Posterior cingulate gyrus (tissue), 11 donors: Measurements from ENCODE around the gene HDDC2.

ENCODE experiments used
- DNase-seq, 10 donors: peaks; one replicate each; pipeline versions ENCODE4 v3.0.0 to v3.0.0-alpha.2; 2020 to 2021; ENCODE audit warnings: mixed read lengths in 3 of 10
- intact Hi-C: fragments of 100-400 bp; cut with DNase I; formaldehyde crosslinking; loops from one replicate; pipeline ENCODE4 v1.15.1; 2023

HDDC2 gene

GRCh38 chr6:125301435-125302391 lies at the start of gene HDDC2:
Gene HDDC2 (minus strand): TSS chr6:125301967. CDS start chr6:125301932, 35 bp downstream.
- intact Hi-C loops, result loop anchor here (10.0 kb wide), 2 partner anchors 337 to 427 kb away; partner anchors contain the start of gene RNF217
- peak; percentile 35 to 91 (median 53) for DNase-seq

- no peak for DNase-seq
- intact Hi-C loops, result no loop called here
Observed at GRCh38 chr6:125346926-125347563, 45.3 kb upstream of the HDDC2 start.

GRCh38 chr6:125346201-125346925 lies 44.6 kb upstream of the HDDC2 start:
- intact Hi-C loops, result no loop called here
- no peak for DNase-seq

- no peak for DNase-seq
- intact Hi-C loops, result no loop called here
Observed at GRCh38 chr6:125341460-125341859, 39.7 kb upstream of the HDDC2 start.

GRCh38 chr6:125340991-125341390 lies 39.2 kb upstream of the HDDC2 start:
- intact Hi-C loops, result no loop called here
- DNase-seq, result no peak

GRCh38 chr6:125340175-125340835 lies 38.5 kb upstream of the HDDC2 start:
- no peak for DNase-seq
- intact Hi-C loops, result no loop called here

GRCh38 chr6:125339653-125340052 lies 37.9 kb upstream of the HDDC2 start:
- intact Hi-C loops, result no loop called here
- DNase-seq, result no peak

- DNase-seq, result no peak
- intact Hi-C loops, result no loop called here
Observed at GRCh38 chr6:125338381-125338780, 36.6 kb upstream of the HDDC2 start.

- intact Hi-C loops, result no loop called here
Observed at GRCh38 chr6:125337706-125338105, 35.9 kb upstream of the HDDC2 start.

GRCh38 chr6:125332664-125333063 lies 30.9 kb upstream of the HDDC2 start:
- intact Hi-C loops, result no loop called here
- no peak for DNase-seq

More at GRCh38 chr6:125337706-125338105, 35.9 kb upstream of the HDDC2 start:
- DNase-seq, result no peak

- intact Hi-C loops, result no loop called here
- no peak for DNase-seq
Observed at GRCh38 chr6:125325586-125325985, 23.8 kb upstream of the HDDC2 start.

- DNase-seq, result no peak
- intact Hi-C loops, result no loop called here
Observed at GRCh38 chr6:125323376-125323775, 21.6 kb upstream of the HDDC2 start.

- peak; percentile 62 to 96 (median 78) for DNase-seq
Observed at GRCh38 chr6:125316621-125317020, 14.9 kb upstream of the HDDC2 start.

GRCh38 chr6:125315548-125315947 lies 13.8 kb upstream of the HDDC2 start:
- DNase-seq, result no peak
- intact Hi-C loops, result loop anchor here (10.0 kb wide), 1 partner anchor 269 kb away; no protein-coding TSS in a partner anchor

More at GRCh38 chr6:125316621-125317020, 14.9 kb upstream of the HDDC2 start:
- intact Hi-C loops, result loop anchor here (10.0 kb wide), 1 partner anchor 268 kb away; no protein-coding TSS in a partner anchor

GRCh38 chr6:125314009-125314581 lies 12.3 kb upstream of the HDDC2 start:
- intact Hi-C loops, result loop anchor here (1.0 to 10.0 kb wide), 4 partner anchors 271 to 663 kb away; no protein-coding TSS in a partner anchor
- DNase-seq, result peak; percentile 28 to 94 (median 66)

GRCh38 chr6:125312950-125313349 lies 11.2 kb upstream of the HDDC2 start:
- intact Hi-C loops, result loop anchor here (5.0 to 10.0 kb wide), 3 partner anchors 272 to 664 kb away; no protein-coding TSS in a partner anchor
- DNase-seq, result no peak

- intact Hi-C loops, result loop anchor here (5.0 to 10.0 kb wide), 3 partner anchors 272 to 665 kb away; no protein-coding TSS in a partner anchor
- DNase-seq, result no peak
Observed at GRCh38 chr6:125312478-125312877, 10.7 kb upstream of the HDDC2 start.

GRCh38 chr6:125310994-125311649 lies 9.4 kb upstream of the HDDC2 start:
- DNase-seq, result no peak
- intact Hi-C loops, result loop anchor here (5.0 to 10.0 kb wide), 3 partner anchors 274 to 666 kb away; no protein-coding TSS in a partner anchor
